MM.1S (cell line): ENCODE data around the gene PDGFD.

Experiments
- EZH2 ChIP-seq: fragments of 300-600 bp; sonication (generic); optimal IDR thresholded peaks from 2 replicates; pipeline ENCODE3; 2017; ENCODE audit warnings: low read depth, mild to moderate bottlenecking, antibody characterized with exemption, low read length, mixed read lengths
- TF ChIP-seq, protein P1 (sequence below): fragments of 300-600 bp; sonication (generic); IDR thresholded peaks from 2 replicates; pipeline ENCODE4 v1.5.1; 2016; ENCODE audit warnings: antibody characterized with exemption, low read length, mixed read lengths

GRCh38 chr11:103889679-103890078 is 274.3 kb downstream of the PDGFD start:
- TF ChIP-seq, protein P1, sequence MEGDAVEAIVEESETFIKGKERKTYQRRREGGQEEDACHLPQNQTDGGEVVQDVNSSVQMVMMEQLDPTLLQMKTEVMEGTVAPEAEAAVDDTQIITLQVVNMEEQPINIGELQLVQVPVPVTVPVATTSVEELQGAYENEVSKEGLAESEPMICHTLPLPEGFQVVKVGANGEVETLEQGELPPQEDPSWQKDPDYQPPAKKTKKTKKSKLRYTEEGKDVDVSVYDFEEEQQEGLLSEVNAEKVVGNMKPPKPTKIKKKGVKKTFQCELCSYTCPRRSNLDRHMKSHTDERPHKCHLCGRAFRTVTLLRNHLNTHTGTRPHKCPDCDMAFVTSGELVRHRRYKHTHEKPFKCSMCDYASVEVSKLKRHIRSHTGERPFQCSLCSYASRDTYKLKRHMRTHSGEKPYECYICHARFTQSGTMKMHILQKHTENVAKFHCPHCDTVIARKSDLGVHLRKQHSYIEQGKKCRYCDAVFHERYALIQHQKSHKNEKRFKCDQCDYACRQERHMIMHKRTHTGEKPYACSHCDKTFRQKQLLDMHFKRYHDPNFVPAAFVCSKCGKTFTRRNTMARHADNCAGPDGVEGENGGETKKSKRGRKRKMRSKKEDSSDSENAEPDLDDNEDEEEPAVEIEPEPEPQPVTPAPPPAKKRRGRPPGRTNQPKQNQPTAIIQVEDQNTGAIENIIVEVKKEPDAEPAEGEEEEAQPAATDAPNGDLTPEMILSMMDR, result no peak
- TF ChIP-seq EZH2, result no peak
